Large intestine (tissue), 3 donors: ENCODE measurements around the gene C3. TPM values are rescaled to one million over a fixed set of nuclear protein-coding genes. Genes with fewer than 3 reads are reported as not detected.
"Not testable (repeated sequence)": the region's sequence is repeated elsewhere in the genome, so short reads cannot be mapped to it uniquely, and the experiment has no call there.

Source experiments
- DNase-seq, 2 donors: peaks; one replicate each; pipeline versions ENCODE4 v3.0.0 to v3.0.0-alpha.2; 2013
- H3K27ac ChIP-seq: one replicate; pipeline ENCODE4 v1.5.1; 2013; ENCODE audit warnings: low read length
- H3K27me3 ChIP-seq: 2 replicates; pipeline ENCODE4 v1.6.1; 2013; ENCODE audit warnings: low read length; ENCODE audit not compliant: control insufficient read depth, insufficient read depth
- H3K36me3 ChIP-seq: 2 replicates; pipeline ENCODE4 v1.6.1; 2013; ENCODE audit warnings: low read length; ENCODE audit not compliant: control insufficient read depth, insufficient read depth
- H3K4me1 ChIP-seq: one replicate; pipeline ENCODE4 v1.6.1; 2013; ENCODE audit warnings: low read length; ENCODE audit not compliant: control insufficient read depth, insufficient read depth
- H3K4me3 ChIP-seq: one replicate; pipeline ENCODE4 v1.5.1; 2013; ENCODE audit warnings: low read length
- H3K9me3 ChIP-seq: one replicate; pipeline ENCODE4 v1.6.1; 2013; ENCODE audit warnings: mild to moderate bottlenecking, low read depth, low read length, moderate library complexity; ENCODE audit not compliant: control insufficient read depth
- WGBS: methylation state at CpG from one replicate; pipeline ENCODE4 v1.1.5; 2013; ENCODE audit warnings: low lambda C conversion rate; ENCODE audit not compliant: insufficient coverage; 5-methylcytosine and 5-hydroxymethylcytosine counted together
- polyA plus RNA-seq: library from polyadenylated mRNA; unstranded; fragments of 120-200 nt; gene quantifications from one replicate; pipeline ENCODE4 v1.2.1, GENCODE V29; 2013

Gene C3
- polyA plus RNA-seq, 1 donor = 79.1 TPM

- H3K9me3 ChIP-seq = no peaks in the 10 kb centered on the region
- WGBS = 100% methylated on average over 1 of the region's 20 CpGs
- no peaks in the 10 kb centered on the region for H3K36me3 ChIP-seq
- H3K27me3 ChIP-seq = peaks cover 25% of the 10 kb centered on the region
- no peaks in the 10 kb centered on the region for H3K4me1 ChIP-seq
- H3K27ac ChIP-seq = no peak overlapping the region
- no peak for DNase-seq
- H3K4me3 ChIP-seq = no peak overlapping the region
These were observed 7.5 kb downstream of the C3 start for GRCh38 chr19:6712692-6713670.

GRCh38 chr19:6712231-6712630 lies 8.2 kb downstream of the C3 start:
- peaks cover 25% of the 10 kb centered on the region for H3K27me3 ChIP-seq

GRCh38 chr19:6711605-6712004 lies 8.8 kb downstream of the C3 start:
- Histone ChIP-seq H3K36me3 (no peaks in the 10 kb centered on the region), H3K4me1 (no peaks in the 10 kb centered on the region), H3K4me3 (no peak overlapping the region), H3K27ac (no peak overlapping the region), H3K9me3 (no peaks in the 10 kb centered on the region), H3K27me3 (peaks cover 25% of the 10 kb centered on the region)
- no CpG with 5 or more reads among the region's 10 CpGs for WGBS
- no peak for DNase-seq

More at GRCh38 chr19:6712231-6712630, 8.2 kb downstream of the C3 start:
- no peak overlapping the region for H3K4me3 ChIP-seq
- no CpG with 5 or more reads among the region's 16 CpGs for WGBS
- DNase-seq = no peak
- H3K27ac ChIP-seq = no peak overlapping the region
- H3K4me1 ChIP-seq = no peaks in the 10 kb centered on the region
- H3K36me3 ChIP-seq = no peaks in the 10 kb centered on the region
- no peaks in the 10 kb centered on the region for H3K9me3 ChIP-seq

GRCh38 chr19:6711078-6711361 lies 9.4 kb downstream of the C3 start:
- no CpG with 5 or more reads among the region's 9 CpGs for WGBS
- Histone ChIP-seq H3K4me1 (no peaks in the 10 kb centered on the region), H3K9me3 (no peaks in the 10 kb centered on the region), H3K4me3 (no peak overlapping the region), H3K27ac (no peak overlapping the region), H3K27me3 (peaks cover 25% of the 10 kb centered on the region), H3K36me3 (no peaks in the 10 kb centered on the region)
- DNase-seq = no peak

- Histone ChIP-seq H3K4me3 (no peak overlapping the region), H3K4me1 (no peaks in the 10 kb centered on the region), H3K9me3 (no peaks in the 10 kb centered on the region), H3K36me3 (no peaks in the 10 kb centered on the region), H3K27me3 (peaks cover 25% of the 10 kb centered on the region), H3K27ac (no peak overlapping the region)
- WGBS = 65% methylated on average over 1 of the region's 30 CpGs
- DNase-seq = no peak
These were observed 10.0 kb downstream of the C3 start for GRCh38 chr19:6710273-6711077.

- no peak for DNase-seq
- Histone ChIP-seq H3K27ac (no peak overlapping the region), H3K4me1 (no peaks in the 10 kb centered on the region), H3K27me3 (peaks cover 25% of the 10 kb centered on the region), H3K9me3 (no peaks in the 10 kb centered on the region), H3K36me3 (no peaks in the 10 kb centered on the region), H3K4me3 (no peak overlapping the region)
- 20% methylated on average over 3 of the region's 14 CpGs for WGBS
These were observed 10.9 kb downstream of the C3 start for GRCh38 chr19:6709549-6709948.

- H3K4me1 ChIP-seq, H3K36me3 ChIP-seq, H3K27ac ChIP-seq, H3K9me3 ChIP-seq, H3K4me3 ChIP-seq, DNase-seq: not testable (repeated sequence)
- H3K27me3 ChIP-seq = peaks cover 25% of the 10 kb centered on the region
- WGBS = no CpG with 5 or more reads among the region's 12 CpGs
These were observed 11.5 kb downstream of the C3 start for GRCh38 chr19:6708913-6709312.

- no peaks in the 10 kb centered on the region for H3K4me1 ChIP-seq
- no peak overlapping the region for H3K4me3 ChIP-seq
- no peak for DNase-seq
- no CpG with 5 or more reads among the region's 3 CpGs for WGBS
- no peaks in the 10 kb centered on the region for H3K9me3 ChIP-seq
- H3K27ac ChIP-seq = no peak overlapping the region
- peaks cover 25% of the 10 kb centered on the region for H3K27me3 ChIP-seq
- no peaks in the 10 kb centered on the region for H3K36me3 ChIP-seq
These were observed 12.1 kb downstream of the C3 start for GRCh38 chr19:6708346-6708745.

- DNase-seq = no peak
- no peaks in the 10 kb centered on the region for H3K4me1 ChIP-seq
- no CpG with 5 or more reads among the region's 16 CpGs for WGBS
- H3K27ac ChIP-seq = no peak overlapping the region
- no peak overlapping the region for H3K4me3 ChIP-seq
- no peaks in the 10 kb centered on the region for H3K36me3 ChIP-seq
- H3K9me3 ChIP-seq = no peaks in the 10 kb centered on the region
- peaks cover 25% of the 10 kb centered on the region for H3K27me3 ChIP-seq
These were observed 12.8 kb downstream of the C3 start for GRCh38 chr19:6707658-6708018.

- Histone ChIP-seq H3K4me3 (no peak overlapping the region), H3K4me1 (no peaks in the 10 kb centered on the region), H3K9me3 (no peaks in the 10 kb centered on the region), H3K36me3 (no peaks in the 10 kb centered on the region), H3K27me3 (peaks cover 25% of the 10 kb centered on the region), H3K27ac (no peak overlapping the region)
- no peak for DNase-seq
- no CpG with 5 or more reads among the region's 44 CpGs for WGBS
These were observed 13.3 kb downstream of the C3 start for GRCh38 chr19:6707011-6707657.
